H1 (cell line): ENCODE data around the gene INPP5A. TPM values are rescaled to one million over a fixed set of nuclear protein-coding genes. Genes with fewer than 3 reads are reported as not detected.

ENCODE experiments used
- CTCF ChIA-PET: fragments of 300-600 bp; sonication (Branson Sonifier 250); formaldehyde crosslinking; loops from one replicate; lab custom pipeline; 2021; ENCODE audit not compliant: partially characterized antibody; lab: Charles Lee
- POLR2A ChIA-PET: fragments of 300-600 bp; sonication (Branson Sonifier 250); formaldehyde crosslinking; loops from one replicate; lab custom pipeline; 2021; ENCODE audit warnings: inconsistent platforms; ENCODE audit not compliant: partially characterized antibody; lab: Charles Lee
- DNase-seq, 2 experiments: peaks; one replicate each; pipeline versions ENCODE4 v3.0.0 to v3.0.0-alpha.2; 2010 to 2022; ENCODE audit warnings: low spot score in 2 of 2, low read depth in 1 of 2, mixed read lengths in 1 of 2
- FAIRE-seq: peaks from 2 replicates; lab custom pipeline; 2011; peaks lifted over from hg19 to GRCh38; lab: Jason Lieb, UNC
- H2AFZ ChIP-seq: 2 replicates; pipeline ENCODE4 v1.8.1; 2012; ENCODE audit warnings: low read length, inconsistent platforms
- H2AK5ac ChIP-seq: 2 replicates; pipeline ENCODE4 v1.6.1; 2013; ENCODE audit warnings: low read depth, low read length
- H2BK120ac ChIP-seq: replicated peaks from 2 replicates; pipeline ENCODE3; 2013; ENCODE audit warnings: low read depth, low read length, inconsistent platforms
- H2BK12ac ChIP-seq: 2 replicates; pipeline ENCODE4 v1.6.1; 2013; ENCODE audit warnings: low read depth, low read length
- H2BK15ac ChIP-seq: 2 replicates; pipeline ENCODE4 v1.6.1; 2013; ENCODE audit warnings: low read length
- H2BK20ac ChIP-seq: 2 replicates; pipeline ENCODE4 v1.6.1; 2013; ENCODE audit warnings: low read length
- H2BK5ac ChIP-seq: 2 replicates; pipeline ENCODE4 v1.6.1; 2013; ENCODE audit warnings: low read depth, low read length
- H3K14ac ChIP-seq: 2 replicates; pipeline ENCODE4 v1.6.1; 2013; ENCODE audit warnings: inconsistent platforms; ENCODE audit not compliant: insufficient read length
- H3K18ac ChIP-seq: 2 replicates; pipeline ENCODE4 v1.6.1; 2013; ENCODE audit warnings: low read length; ENCODE audit errors: extremely low read depth
- H3K23ac ChIP-seq: 2 replicates; pipeline ENCODE4 v1.6.1; 2013; ENCODE audit warnings: inconsistent platforms; ENCODE audit not compliant: insufficient read length
- H3K23me2 ChIP-seq: 2 replicates; pipeline ENCODE4 v1.6.1; 2013; ENCODE audit warnings: low read depth, low read length
- H3K27ac ChIP-seq: 2 replicates; pipeline ENCODE4 v1.6.1; 2011; ENCODE audit warnings: low read depth, low read length, inconsistent platforms
- H3K27me3 ChIP-seq, 4 experiments: replicated peaks in 1 of 4; 1 replicate in 1 of 4; 2 replicates in 3 of 4; pipeline versions ENCODE4 v1.6.1 to v1.8.1; 2011 to 2013; ENCODE audit warnings: low read length in 3 of 4, mild to moderate bottlenecking in 3 of 4, inconsistent platforms in 2 of 4, mixed read lengths in 2 of 4, moderate library complexity in 1 of 4; ENCODE audit not compliant: control insufficient read depth in 3 of 4, insufficient read depth in 3 of 4; ENCODE audit errors: extremely low read depth in 1 of 4
- H3K36me3 ChIP-seq, 4 experiments: 2 replicates each; pipeline versions ENCODE4 v1.6.1 to v1.8.1; 2011 to 2013; ENCODE audit warnings: mild to moderate bottlenecking in 4 of 4, low read length in 3 of 4, moderate library complexity in 2 of 4, control low read depth in 1 of 4, inconsistent platforms in 1 of 4; ENCODE audit not compliant: insufficient read depth in 4 of 4, control insufficient read depth in 2 of 4
- H3K4ac ChIP-seq: replicated peaks from 2 replicates; pipeline ENCODE3; 2013; ENCODE audit warnings: low read length, low read depth, mixed read lengths, inconsistent platforms; ENCODE audit not compliant: insufficient read length
- H3K4me1 ChIP-seq, 4 experiments: replicated peaks in 1 of 4; 1 replicate in 1 of 4; 2 replicates in 3 of 4; pipeline versions ENCODE4 v1.6.1 to v1.8.1; 2011 to 2013; ENCODE audit warnings: low read length in 3 of 4, inconsistent platforms in 2 of 4, mixed read lengths in 1 of 4; ENCODE audit not compliant: insufficient read depth in 4 of 4, control insufficient read depth in 3 of 4
- H3K4me2 ChIP-seq, 2 experiments: 2 replicates each; pipeline versions ENCODE4 v1.6.1 to v1.8.1; 2011 to 2013; ENCODE audit warnings: low read depth in 2 of 2, low read length in 2 of 2, control low read depth in 1 of 2, inconsistent platforms in 1 of 2, mild to moderate bottlenecking in 1 of 2; ENCODE audit not compliant: insufficient read depth in 1 of 2
- H3K4me3 ChIP-seq, 4 experiments: fragments of 200-600, 300-600 bp in 1 of 4; sonication (generic), shearing (Covaris generic), sonication (Bioruptor Twin) in 1 of 4; 2 replicates each; pipeline versions ENCODE4 v1.5.1 to v1.8.1; 2011 to 2016; ENCODE audit warnings: low read length in 4 of 4, low read depth in 3 of 4, control low read depth in 2 of 4, inconsistent platforms in 2 of 4, mild to moderate bottlenecking in 2 of 4, mixed read lengths in 1 of 4, moderate library complexity in 1 of 4; ENCODE audit not compliant: insufficient read depth in 2 of 4; ENCODE audit errors: extremely low read depth in 1 of 4
- H3K56ac ChIP-seq: replicated peaks from 2 replicates; pipeline ENCODE3; 2013; ENCODE audit warnings: low read depth, mild to moderate bottlenecking, mixed read lengths, low read length, inconsistent platforms; ENCODE audit not compliant: insufficient read length
- H3K79me1 ChIP-seq: 2 replicates; pipeline ENCODE4 v1.6.1; 2013; ENCODE audit warnings: low read depth, low read length, control low read depth
- H3K79me2 ChIP-seq, 2 experiments: 2 replicates each; pipeline versions ENCODE4 v1.6.1 to v1.8.1; 2012 to 2013; ENCODE audit warnings: low read length in 2 of 2, mild to moderate bottlenecking in 2 of 2, inconsistent platforms in 1 of 2; ENCODE audit not compliant: insufficient read depth in 2 of 2, control insufficient read depth in 1 of 2
- H3K9ac ChIP-seq, 4 experiments: replicated peaks in 1 of 4; 1 replicate in 1 of 4; 2 replicates in 3 of 4; pipeline versions ENCODE4 v1.6.1 to v1.8.1; 2011 to 2013; ENCODE audit warnings: low read depth in 3 of 4, low read length in 3 of 4, control low read depth in 2 of 4, mild to moderate bottlenecking in 2 of 4, moderate library complexity in 2 of 4, inconsistent platforms in 1 of 4; ENCODE audit errors: extremely low read depth in 1 of 4
- H3K9me3 ChIP-seq, 2 experiments: 2 replicates each; pipeline versions ENCODE4 v1.6.1 to v1.8.1; 2012 to 2013; ENCODE audit warnings: mild to moderate bottlenecking in 2 of 2, moderate library complexity in 2 of 2, control low read depth in 1 of 2, inconsistent platforms in 1 of 2, low read depth in 1 of 2, low read length in 1 of 2, mixed read lengths in 1 of 2; ENCODE audit not compliant: insufficient read depth in 2 of 2
- H4K20me1 ChIP-seq, 2 experiments: replicated peaks in 1 of 2; 2 replicates each; pipeline versions ENCODE3 to v1.8.1; 2011 to 2013; ENCODE audit warnings: inconsistent platforms in 2 of 2, low read length in 2 of 2, mild to moderate bottlenecking in 1 of 2; ENCODE audit not compliant: insufficient read depth in 2 of 2, control insufficient read depth in 1 of 2
- H4K5ac ChIP-seq: 2 replicates; pipeline ENCODE4 v1.6.1; 2013; ENCODE audit warnings: low read length, low read depth, mixed read lengths, inconsistent platforms; ENCODE audit not compliant: insufficient read length
- H4K8ac ChIP-seq: 2 replicates; pipeline ENCODE4 v1.8.0; 2013; ENCODE audit warnings: mild to moderate bottlenecking, moderate library complexity, low read length, inconsistent platforms; ENCODE audit not compliant: insufficient read depth; ENCODE audit errors: extremely low read depth
- H4K91ac ChIP-seq: replicated peaks from 2 replicates; pipeline ENCODE3; 2013; ENCODE audit warnings: low read length, mixed read lengths, inconsistent platforms; ENCODE audit not compliant: insufficient read length
- KDM5A ChIP-seq: fragments of 200-600 bp; IDR thresholded peaks from 2 replicates; pipeline ENCODE4 v1.7.1; 2012; ENCODE audit warnings: mild to moderate bottlenecking, low read length, inconsistent platforms, mixed read lengths
- WGBS, 2 experiments: shearing (Covaris generic) in 1 of 2; methylation state at CpG; one replicate each; pipeline versions ENCODE4 v1.1.6 to v1.1.7; 2013 to 2015; ENCODE audit warnings: low lambda C conversion rate in 2 of 2, mixed read lengths in 2 of 2, inconsistent platforms in 1 of 2, low coverage in 1 of 2, missing lambda C conversion rate in 1 of 2; ENCODE audit not compliant: insufficient replicate concordance in 2 of 2, insufficient coverage in 1 of 2, insufficient read length in 1 of 2; ENCODE audit errors: extremely low coverage in 1 of 2, missing lambda C conversion rate in 1 of 2; 5-methylcytosine and 5-hydroxymethylcytosine counted together
- polyA plus RNA-seq, 7 experiments: library from polyadenylated mRNA; depleted of rRNA in 3 of 7; stranded (reverse) in 5 of 7; unstranded in 2 of 7; fragments of >200 nt in 5 of 7; fragments of 200-250 nt in 2 of 7; gene quantifications; 1 replicate in 5 of 7; 2 replicates in 1 of 7; 4 replicates in 1 of 7; pipeline versions ENCODE4 v1.2.1 to v1.2.3, GENCODE V29; 2011 to 2013; ENCODE audit warnings: missing spikeins in 2 of 7, mixed read lengths in 2 of 7
- total RNA-seq: library from RNA; stranded (reverse); fragmentation: NEBNext Ultra II Directional; extraction: Animal tissue kit (Norgen Biotek cat#: 25700); gene quantifications from 2 replicates; pipeline ENCODE4 v1.2.1, GENCODE V29; 2021
- TF ChIP-seq, protein P1 (sequence below): IDR thresholded peaks from 2 replicates; pipeline ENCODE4 v1.6.1; 2012; ENCODE audit warnings: inconsistent platforms

The INPP5A gene
- total and polyA plus RNA-seq, 2 of the 8 experiments (the other 6 are each of a cell fraction or from before 2014, with no cell fraction given), result 19.7 to 27.5 TPM

GRCh38 chr10:132723330-132723970 is 185.9 kb downstream of the INPP5A start:
- FAIRE-seq, result no peak
- CTCF ChIA-PET, result no interaction called here
- POLR2A ChIA-PET, result interaction anchor here (1.1 kb wide), 1 partner anchor 375 kb away, joined by 5 read pairs; no protein-coding TSS in a partner anchor

More at GRCh38 chr10:132723330-132723970, 185.9 kb downstream of the INPP5A start:
- no peak overlapping the region for H3K27ac ChIP-seq
- 87% methylated on average over 24 of the region's 29 CpGs; no CpG with 5 or more reads in 1 of the 2 experiments for WGBS, 2 experiments
- 0 out of 7 replicates have a peak, but pooled peaks cover 0 to 2% (median 0%) of the 10 kb centered on the region in 4 experiments for H3K27me3 ChIP-seq
- H3K9me3 ChIP-seq, result no peaks in the 10 kb centered on the region; a peak in 1 of 4 replicates
- H3K14ac ChIP-seq, result no peak overlapping the region
- H3K4ac ChIP-seq, result no peak overlapping the region
- H2BK120ac ChIP-seq, result no peak overlapping the region
- H3K79me2 ChIP-seq, result no peaks in the 10 kb centered on the region
- no peak overlapping the region for H3K4me2 ChIP-seq
- TF ChIP-seq, protein P1, sequence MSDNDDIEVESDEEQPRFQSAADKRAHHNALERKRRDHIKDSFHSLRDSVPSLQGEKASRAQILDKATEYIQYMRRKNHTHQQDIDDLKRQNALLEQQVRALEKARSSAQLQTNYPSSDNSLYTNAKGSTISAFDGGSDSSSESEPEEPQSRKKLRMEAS, result 0 out of 2 replicates have a peak, but pooled peaks have one; percentile 17
- no peak for TF ChIP-seq KDM5A
- TF ChIP-seq, all 59 proteins: peak for 1
- Histone ChIP-seq H4K5ac (no peak overlapping the region), H2AFZ (no peak overlapping the region), H3K4me1 (no peaks in the 10 kb centered on the region; a peak in 1 of 7 replicates), H3K18ac (no peak overlapping the region), H4K20me1 (peaks cover 1 to 2% of the 10 kb centered on the region in 2 experiments), H3K23me2 (no peaks in the 10 kb centered on the region), H4K91ac (no peak overlapping the region), H2BK15ac (no peak overlapping the region), H4K8ac (no peak overlapping the region), H2AK5ac (no peak overlapping the region), H2BK20ac (no peak overlapping the region), H3K79me1 (no peaks in the 10 kb centered on the region), H3K56ac (no peak overlapping the region), H2BK12ac (no peak overlapping the region), H3K23ac (no peak overlapping the region), H3K9ac (no peak overlapping the region), H2BK5ac (no peak overlapping the region), H3K4me3 (no peak overlapping the region), H3K36me3 (no peaks in the 10 kb centered on the region)
- no peak for DNase-seq
